HG02623 (cell line): Measurements from ENCODE around the gene BAD.
"Not testable (repeated sequence)": the region's sequence is repeated elsewhere in the genome, so short reads cannot be mapped to it uniquely, and the experiment has no call there.

Source experiments
- ATAC-seq: cut with Tn5 transposase; IDR thresholded peaks from one replicate; pipeline ENCODE4 v1.9.1; 2021; ENCODE audit warnings: moderate library complexity; ENCODE audit not compliant: unreplicated experiment

The BAD gene

DNA sequence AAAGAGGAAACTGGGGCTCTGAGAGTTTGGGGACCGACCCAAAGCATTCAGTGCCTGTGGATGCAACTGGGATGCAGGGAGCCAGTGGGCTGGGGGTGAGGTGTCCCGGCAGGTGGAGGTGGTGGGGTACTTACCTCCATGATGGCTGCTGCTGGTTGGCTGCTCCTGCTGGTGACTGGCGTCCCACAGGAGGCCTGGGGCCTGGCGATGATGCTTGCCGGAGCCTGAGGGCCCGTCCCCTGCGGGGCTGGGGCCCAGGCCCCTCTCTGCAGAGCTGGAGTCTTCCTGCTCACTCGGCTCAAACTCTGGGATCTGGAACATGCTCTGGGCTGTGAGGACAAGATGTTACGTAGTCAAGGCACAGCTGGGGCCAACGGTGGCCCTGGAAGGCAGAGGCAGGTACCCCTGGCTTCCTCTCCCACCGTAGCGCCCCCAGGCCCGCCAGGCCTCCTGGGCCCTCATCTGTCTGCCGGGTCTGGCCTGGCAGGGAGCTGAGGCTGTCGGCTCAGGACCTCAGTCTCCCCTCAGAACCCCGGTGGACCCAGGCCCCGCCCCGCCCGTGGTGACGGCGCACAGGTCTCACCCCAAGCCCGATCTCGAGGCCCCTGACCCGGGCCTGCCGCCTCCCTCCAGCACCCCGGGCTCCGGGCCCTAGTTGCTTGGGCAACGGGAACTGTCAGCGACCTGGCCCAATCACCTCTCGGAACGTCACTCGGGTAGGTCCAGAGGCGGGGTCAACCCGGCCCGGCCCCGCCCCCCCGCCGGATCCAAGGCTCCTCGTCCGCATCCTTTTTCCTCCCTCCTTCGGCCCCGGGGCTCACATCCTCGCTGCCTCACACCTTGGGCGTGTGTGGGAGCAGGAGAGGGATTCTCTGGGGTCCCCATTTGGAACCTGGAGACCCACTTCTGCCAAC, at the start of gene BAD:
Gene BAD, minus strand, starts transcription at position 618 of the 914 bp plus-strand sequence. Its CDS starts 297 bp downstream, at position 321.
- peak; percentile 54 for ATAC-seq

DNA sequence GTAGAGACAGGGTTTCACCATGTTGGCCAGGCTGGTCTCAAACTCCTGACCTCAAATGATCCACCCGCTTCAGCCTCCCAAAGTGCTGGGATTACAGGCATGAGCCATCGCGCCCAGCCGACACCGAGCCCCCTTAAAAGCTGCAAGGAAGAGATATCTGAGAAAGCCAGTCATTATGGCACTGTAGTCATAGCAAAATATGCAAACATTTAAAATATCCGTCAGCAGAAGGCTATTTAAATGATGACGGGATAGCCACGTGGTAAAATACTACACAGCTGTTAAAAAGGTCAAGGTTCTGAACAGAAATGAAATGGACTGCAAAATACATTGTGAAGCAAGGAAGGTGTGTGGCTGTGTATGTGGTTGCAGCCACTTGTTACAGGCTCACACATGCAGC, 49.1 kb upstream of the BAD start:
- no peak for ATAC-seq

DNA sequence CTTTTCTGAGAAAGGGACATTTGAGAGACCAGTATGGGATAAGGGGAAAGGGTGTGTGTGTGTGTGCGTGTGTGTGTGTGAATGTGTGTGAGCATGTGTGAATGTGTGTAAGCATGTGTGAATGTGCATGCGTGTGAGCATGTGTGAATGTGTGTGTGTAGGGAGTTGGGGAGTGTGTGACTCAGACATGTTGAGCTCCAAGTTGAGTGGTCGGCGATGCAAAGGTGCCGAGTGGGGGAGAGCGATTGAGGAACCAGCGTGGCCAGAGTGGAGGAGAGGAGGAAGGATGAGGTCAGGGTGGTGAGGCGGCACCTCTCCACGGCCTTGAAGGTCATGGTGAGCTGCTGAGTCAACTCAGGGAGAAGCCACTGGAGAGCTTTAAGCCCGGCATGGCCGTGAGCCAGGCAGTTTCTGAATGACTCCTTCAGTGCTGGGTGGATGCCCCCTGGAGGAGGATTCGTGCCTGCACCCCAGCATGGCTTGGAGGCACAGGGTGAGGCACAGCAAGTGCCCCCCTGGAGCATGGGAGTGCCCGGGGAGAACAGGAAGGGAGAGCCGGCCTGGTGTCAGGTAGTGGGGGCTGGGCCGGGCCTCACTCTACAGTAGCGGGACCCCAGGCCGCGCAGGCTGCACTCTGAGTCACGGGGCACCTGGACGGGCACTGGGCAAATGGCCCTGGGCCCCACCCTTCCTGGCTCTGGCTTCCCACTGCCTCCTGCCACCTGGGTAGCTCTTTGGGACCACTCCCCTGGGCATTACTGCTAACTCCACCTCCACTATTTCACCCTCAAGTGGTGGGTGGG, 47.3 kb upstream of the BAD start:
- no peak for ATAC-seq

DNA sequence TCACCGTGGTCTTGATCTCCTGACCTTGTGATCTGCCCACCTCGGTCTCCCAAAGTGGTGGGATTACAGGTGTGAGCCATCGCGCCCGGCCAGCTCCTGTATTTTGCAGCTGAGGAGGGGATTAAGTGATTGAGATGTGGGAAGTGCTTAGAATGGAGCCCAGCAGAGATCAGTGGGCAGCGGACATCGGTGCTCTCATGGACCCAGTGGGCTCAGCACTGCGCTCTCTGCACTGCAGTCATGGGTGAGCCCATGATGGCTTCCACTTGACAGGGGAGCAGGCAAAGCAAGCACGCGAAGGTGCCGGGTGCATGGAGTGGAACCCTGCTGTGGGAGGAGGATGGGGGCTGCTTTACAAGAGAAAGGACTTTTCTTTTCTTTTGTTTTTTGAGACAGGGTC, 46.4 kb upstream of the BAD start:
- ATAC-seq: no peak

DNA sequence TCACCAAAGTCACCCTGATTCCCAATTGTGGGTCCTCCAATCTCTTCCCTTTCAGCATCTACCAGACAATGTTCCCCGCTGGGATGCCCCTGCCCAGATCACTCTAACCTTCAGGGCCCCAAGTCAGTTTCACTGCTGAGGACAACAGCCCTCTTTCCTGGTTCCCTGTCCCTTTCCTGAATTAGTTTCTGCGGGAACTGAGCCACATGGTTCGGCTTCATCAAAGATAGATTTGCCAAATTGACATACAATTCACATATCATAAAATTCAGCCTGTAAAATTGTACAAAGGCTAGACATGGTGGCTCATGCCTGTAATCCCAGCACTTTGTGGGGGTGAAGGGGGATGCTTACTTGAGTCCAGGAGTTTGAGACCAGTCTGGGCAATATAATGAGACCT, 43.5 kb upstream of the BAD start:
- ATAC-seq: no peak

DNA sequence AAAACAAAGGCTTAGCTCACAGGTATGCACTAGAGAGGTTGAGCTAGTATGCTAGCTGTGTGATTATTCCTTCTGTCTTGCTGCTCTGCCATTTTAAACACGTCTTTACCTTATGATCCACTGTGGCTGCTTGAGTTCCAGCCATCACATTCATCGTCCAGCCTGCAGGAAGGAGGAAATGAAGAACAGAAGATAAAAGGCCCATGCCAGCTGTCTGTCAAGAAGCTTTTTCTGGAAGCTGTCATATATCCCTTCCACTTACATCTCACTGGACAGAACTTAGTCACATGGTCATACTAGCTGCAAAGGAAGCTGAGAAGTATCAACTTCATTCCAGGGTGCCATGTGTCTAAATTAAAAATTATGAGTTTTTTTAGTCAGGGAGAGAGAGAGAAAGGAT, 42.9 kb upstream of the BAD start:
- no peak for ATAC-seq

DNA sequence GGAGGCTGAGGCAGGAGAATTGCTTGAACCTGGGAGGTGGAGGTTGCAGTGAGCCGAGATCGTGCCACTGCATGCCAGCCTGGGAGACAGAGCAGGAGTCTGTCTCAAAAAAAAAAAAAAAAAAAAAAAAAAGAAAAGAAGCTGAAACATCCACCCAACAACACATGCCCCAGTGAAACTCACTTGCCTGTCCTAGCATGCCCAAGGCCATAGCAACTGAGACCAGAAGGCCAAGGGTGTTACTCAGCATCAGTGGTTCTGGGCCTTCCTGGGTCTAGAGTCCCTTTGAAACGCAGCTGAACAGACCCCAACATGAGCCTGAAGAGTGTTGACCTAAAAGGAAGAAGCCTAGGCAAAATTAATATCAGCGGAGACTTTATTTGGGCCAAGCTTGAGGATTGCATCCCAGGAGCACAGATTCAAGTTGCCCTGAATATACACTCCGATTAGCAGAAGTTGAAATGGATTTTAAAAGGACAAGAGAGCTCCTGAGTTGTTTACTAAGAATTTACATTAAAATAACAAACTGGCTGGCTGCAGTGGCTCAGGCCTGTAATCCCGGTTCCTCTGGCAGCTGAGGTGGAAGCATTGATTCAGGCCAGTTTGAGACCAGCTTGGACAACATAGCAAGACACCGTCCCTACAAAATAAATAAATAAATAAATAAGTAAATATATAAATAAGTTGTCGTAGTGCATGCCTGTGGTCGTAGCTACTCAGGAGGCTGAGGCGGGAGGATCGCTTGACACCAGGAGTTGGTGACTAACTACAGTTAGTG, 40.4 kb upstream of the BAD start:
- no peak for ATAC-seq

DNA sequence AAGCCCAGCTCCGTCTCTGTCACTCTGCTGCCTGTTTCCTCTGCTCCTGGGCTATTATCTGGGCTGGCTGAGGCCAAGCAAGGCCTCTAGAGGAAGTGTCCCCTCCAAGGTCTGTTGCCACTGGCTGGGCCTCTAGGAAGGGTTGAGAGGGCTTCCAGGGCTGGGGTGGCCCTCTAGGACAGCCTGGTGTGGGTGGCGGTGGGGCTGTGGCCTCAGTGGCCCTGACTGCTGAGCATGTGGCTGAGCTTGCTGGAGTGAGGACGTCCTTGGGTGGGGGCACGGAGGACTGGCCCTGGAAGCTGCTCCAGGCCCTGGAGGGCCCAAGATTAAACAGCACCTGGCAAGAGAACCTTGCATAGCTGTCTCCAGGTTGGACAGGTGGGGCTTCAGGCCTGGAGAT, 39.5 kb upstream of the BAD start:
- ATAC-seq: not testable (repeated sequence)

DNA sequence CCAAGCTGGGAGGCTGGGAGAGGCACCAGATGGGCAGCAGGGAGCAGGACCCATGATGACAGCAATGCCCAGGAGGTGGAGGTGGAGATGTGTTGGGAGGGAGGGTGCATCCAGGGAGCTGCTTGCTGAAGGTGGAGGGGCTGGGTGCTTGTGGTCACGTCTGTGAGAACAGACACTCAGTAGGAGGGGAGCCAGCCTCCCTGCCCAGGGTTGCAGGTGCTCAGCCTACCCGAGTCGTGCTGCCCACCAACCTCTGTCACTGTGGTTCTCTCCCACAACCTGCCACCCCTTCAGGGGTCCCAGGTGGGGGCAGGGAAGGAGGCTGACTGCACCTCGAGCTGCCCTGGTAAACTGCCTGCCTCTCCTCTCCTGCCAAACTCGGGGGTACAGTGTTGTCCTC, 38.9 kb upstream of the BAD start:
- ATAC-seq: no peak

DNA sequence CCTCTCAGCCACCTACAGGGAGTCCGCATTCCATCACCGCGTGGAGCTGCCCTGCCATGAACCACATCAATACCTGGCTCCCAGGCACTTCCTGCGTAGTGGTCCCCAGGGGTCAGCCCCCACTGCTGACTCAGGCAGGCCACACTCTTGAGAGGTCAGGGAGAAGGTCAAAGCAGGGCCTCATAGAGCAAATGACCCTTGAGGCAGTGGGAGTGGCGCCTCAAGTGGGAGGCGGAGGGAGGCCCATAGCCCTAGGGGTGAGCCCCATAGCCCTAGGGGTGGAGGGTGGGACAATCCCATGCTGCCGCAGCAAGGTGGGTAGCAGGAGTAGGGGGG, 38.4 kb upstream of the BAD start:
- ATAC-seq: no peak

DNA sequence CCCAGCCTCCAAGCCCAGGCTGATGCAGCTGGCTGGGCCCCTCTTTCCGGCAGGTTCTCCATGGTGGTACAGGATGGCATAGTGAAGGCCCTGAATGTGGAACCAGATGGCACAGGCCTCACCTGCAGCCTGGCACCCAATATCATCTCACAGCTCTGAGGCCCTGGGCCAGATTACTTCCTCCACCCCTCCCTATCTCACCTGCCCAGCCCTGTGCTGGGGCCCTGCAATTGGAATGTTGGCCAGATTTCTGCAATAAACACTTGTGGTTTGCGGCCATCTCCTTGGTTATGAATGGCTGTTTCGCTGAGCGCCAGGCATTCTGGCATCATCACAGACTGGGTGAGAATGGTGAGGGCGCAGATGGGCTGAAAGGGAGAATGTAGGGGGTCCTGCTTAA, 37.1 kb upstream of the BAD start:
- ATAC-seq: no peak

DNA sequence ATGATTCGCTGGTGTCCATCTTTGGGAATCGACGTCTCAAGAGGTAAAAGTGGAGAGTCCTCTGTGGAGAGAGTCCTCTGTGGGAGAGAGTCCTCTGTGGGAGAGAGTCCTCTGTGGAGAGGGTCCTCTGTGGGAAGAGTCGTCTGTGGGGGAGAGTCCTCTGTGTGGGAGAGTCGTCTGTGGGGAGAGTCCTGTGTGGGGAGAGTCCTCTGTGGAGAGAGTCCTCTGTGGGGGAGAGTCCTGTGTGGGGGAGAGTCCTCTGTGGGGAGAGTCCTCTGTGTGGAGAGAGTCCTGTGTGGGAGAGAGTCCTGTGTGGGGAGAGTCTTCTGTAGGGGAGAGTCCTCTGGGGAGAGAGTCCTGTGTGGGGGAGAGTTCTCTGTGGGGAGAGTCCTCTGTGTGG, 36.6 kb upstream of the BAD start:
- no peak for ATAC-seq

DNA sequence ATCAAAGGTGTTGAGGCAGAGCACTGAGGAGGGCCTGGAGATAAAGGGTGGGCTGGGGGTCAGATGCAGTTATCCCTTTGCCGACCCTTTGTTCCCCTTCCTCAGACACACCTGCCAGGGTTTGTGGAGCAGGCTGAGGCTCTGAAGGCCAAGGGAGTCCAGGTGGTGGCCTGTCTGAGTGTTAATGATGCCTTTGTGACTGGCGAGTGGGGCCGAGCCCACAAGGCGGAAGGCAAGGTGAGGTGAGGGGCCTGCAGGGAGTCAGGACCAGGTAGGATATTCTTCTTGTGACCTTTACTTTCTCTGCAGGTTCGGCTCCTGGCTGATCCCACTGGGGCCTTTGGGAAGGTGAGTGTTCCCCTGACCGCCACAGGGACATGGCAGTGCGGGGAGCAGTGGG, 36.1 kb upstream of the BAD start:
- ATAC-seq: no peak

DNA sequence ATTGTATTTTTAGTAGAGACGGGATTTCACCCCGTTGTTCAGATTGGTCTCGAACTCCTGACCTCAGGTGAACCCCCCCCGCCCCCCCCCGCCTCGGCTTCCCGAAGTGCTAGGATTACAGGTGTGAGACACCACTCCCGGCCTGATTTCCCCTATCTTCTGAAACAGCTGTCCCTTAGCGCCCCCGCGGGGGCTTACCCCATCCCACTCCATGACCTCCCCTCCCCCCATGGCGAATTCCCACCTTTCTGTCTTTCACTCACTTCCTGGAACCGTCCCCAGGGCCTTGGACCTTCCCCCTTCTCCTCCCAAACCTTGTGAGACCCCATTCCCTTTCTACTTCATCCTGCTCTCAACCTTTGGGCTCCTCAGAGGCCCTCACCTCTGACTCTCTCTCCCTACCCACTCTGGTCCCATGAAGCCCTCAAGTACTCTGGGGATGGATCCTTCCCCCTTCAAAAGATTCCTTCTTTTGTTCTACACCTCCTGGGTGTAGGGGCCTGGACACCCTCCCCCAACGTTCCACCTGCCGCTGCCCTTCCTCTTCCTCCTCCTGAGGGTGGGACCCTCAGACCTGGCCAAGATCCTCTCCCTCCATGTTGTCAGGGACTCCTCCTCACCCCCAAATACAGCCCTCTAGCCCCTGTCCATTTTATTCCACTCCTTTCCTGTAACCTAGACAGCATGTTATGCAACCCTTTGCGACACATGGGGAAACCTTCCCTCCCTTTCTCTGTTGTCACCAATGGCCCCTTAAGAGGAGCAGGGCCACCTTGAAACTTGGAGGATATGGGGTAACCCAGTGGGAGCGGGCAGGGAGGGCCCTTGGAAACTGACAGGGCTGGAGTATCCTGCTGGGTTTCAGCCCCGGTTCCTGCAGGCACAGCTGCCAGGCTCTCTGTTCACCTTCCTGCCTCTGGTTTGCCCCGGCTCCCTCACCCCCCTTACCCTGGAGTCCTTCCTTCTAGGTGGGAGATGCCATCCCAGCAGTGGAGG, 34.6 kb upstream of the BAD start:
- no peak for ATAC-seq

DNA sequence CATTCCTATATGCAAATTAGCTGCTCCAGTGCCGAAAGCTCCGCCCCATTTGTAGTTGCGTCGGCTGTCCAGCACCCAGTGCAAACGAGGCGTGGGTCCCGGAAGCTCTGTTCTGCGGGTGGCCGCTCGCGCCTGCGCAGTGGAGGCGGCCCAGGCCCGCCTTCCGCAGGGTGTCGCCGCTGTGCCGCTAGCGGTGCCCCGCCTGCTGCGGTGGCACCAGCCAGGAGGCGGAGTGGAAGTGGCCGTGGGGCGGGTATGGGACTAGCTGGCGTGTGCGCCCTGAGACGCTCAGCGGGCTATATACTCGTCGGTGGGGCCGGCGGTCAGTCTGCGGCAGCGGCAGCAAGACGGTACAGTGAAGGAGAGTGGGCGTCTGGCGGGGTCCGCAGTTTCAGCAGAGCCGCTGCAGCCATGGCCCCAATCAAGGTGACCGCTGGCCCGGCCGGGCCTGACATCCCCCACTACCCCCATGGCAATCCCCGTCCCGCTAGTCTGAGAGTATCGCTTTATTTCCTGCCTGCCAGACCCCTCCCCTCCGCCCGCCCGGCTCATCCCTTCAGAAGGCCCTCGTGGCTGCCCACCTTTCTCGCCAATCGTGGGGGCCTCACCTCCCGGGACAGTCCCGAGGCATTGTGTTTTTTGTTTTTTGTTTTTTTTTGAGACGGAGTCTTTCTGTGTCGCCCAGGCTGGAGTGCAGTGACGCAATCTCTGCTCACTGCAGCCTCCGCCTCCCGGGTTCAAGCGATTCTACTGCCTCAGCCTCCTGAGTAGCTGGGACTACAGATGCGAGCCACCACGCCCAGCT, 33.7 kb upstream of the BAD start, which contains the start of gene PRDX5:
Gene PRDX5, plus strand, starts transcription at position 161 of the 805 bp plus-strand sequence. Its CDS starts 95 bp downstream, at position 256.
- peak; percentile 60 for ATAC-seq

DNA sequence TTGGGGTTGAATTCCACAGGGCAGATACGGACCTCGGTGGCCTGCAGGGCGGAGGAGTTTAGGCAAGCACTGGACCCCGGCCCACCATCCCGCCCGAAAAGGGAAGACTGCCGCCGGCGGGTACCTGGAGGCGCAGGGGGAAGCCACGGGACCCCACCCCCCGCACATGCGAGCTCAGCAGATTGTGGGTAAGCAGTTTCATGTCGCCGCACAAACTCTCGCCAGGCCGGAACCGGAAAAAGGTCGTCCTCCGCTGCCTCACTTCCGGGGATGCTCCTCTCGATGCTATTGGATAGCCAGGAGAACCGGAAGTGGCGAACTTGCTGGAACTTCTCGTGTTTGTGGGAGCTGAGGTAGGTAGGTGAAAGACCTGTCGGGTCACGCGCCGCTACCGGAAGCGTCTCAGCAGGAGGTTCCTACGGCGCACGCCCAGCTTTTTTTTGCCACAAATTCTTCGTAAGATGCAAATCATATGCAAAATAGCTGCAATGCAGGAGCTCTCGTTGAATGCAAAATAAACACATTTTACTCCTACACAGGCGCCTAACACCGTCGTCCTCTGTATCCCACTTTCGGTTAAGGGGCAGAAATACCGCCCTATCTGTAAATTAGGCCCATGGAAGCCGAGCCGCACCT, 33.0 kb upstream of the BAD start, which contains the start of gene TRMT112:
Gene TRMT112, minus strand, starts transcription at position 235 of the 636 bp plus-strand sequence. Its CDS starts 33 bp downstream, at position 202.
- peak; percentile 62 for ATAC-seq

DNA sequence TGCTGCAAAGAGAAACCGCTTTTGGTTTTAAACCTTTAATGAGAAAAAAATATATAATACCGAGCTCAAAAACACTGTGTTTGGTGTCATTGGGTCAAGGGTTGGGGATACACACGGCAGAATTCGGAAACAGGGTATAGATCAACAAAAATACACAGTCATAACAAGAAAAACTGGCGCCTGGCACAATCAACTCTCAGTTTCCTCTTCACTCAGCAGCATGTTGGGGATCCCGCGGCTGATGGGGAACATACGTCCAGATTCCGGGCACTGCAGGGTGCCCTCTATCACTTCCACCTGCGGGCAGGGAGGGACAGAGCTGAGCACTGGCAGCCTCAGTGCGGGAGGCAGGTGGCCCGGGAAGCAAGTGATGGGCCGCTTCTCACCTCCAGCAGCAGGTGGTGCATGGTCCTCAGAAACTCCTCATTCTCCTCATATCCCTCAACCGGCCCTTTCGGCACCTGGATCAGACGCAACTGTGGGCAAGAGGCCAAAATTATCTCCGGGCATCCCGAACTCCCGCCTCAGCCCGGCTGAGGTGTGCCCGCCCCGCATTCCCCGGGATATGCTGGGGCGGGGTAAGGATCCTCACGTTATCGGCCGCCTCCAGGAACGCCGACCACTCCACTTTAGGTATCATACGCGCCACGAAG, 32.3 kb upstream of the BAD start:
- no peak for ATAC-seq
